H1 (cell line): Measurements from ENCODE around the gene FBXW2. TPM values are rescaled to one million over a fixed set of nuclear protein-coding genes. Genes with fewer than 3 reads are reported as not detected.

Experiments used
- ASH2L ChIP-seq: fragments of 200-600, 300-600 bp; sonication (generic); IDR thresholded peaks from one replicate; pipeline ENCODE4 v1.7.1; 2017; ENCODE audit warnings: low read length
- GTF2F1 ChIP-seq: IDR thresholded peaks from 2 replicates; pipeline ENCODE4 v1.6.1; 2012; ENCODE audit warnings: low read depth, low read length, improper control_type of control experiment, borderline replicate concordance
- PHF8 ChIP-seq: fragments of 200-600 bp; sonication (generic); conservative IDR thresholded peaks from 2 replicates; pipeline ENCODE4 v1.7.1; 2012; ENCODE audit warnings: low read depth, mild to moderate bottlenecking, inconsistent platforms, low read length, moderate library complexity
- POLR2AphosphoS5 ChIP-seq: IDR thresholded peaks from 2 replicates; pipeline ENCODE4 v1.6.1; 2011; ENCODE audit warnings: low read depth, low read length
- RNF2 ChIP-seq: fragments of 200-900, 300-1000 bp; sonication (generic); IDR thresholded peaks from 2 replicates; pipeline ENCODE4 v1.7.1; 2016; ENCODE audit warnings: borderline replicate concordance, low read depth, mild to moderate bottlenecking, antibody characterized with exemption, low read length; ENCODE audit not compliant: poor library complexity, severe bottlenecking; ENCODE audit errors: missing control alignments
- polyA plus RNA-seq, 7 experiments: library from polyadenylated mRNA; depleted of rRNA in 3 of 7; stranded (reverse) in 5 of 7; unstranded in 2 of 7; fragments of >200 nt in 5 of 7; fragments of 200-250 nt in 2 of 7; gene quantifications; 1 replicate in 5 of 7; 2 replicates in 1 of 7; 4 replicates in 1 of 7; pipeline versions ENCODE4 v1.2.1 to v1.2.3, GENCODE V29; 2011 to 2013; ENCODE audit warnings: missing spikeins in 2 of 7, mixed read lengths in 2 of 7
- total RNA-seq: library from RNA; stranded (reverse); fragmentation: NEBNext Ultra II Directional; extraction: Animal tissue kit (Norgen Biotek cat#: 25700); gene quantifications from 2 replicates; pipeline ENCODE4 v1.2.1, GENCODE V29; 2021
- TF ChIP-seq, protein P1 (sequence below): fragments of 300-600 bp; sonication (generic); IDR thresholded peaks from 2 replicates; pipeline ENCODE4 v1.7.1; 2012; ENCODE audit warnings: low read length, moderate library complexity, mild to moderate bottlenecking, inconsistent platforms; ENCODE audit not compliant: insufficient replicate concordance
- TF ChIP-seq, protein P2 (sequence below): IDR thresholded peaks from 2 replicates; pipeline ENCODE4 v1.6.1; 2012; ENCODE audit warnings: inconsistent platforms

FBXW2 gene
- total and polyA plus RNA-seq, 2 of the 8 experiments (the other 6 are each of a cell fraction or from before 2014, with no cell fraction given), result 19.2 to 65.3 TPM

- TF ChIP-seq, protein P1, sequence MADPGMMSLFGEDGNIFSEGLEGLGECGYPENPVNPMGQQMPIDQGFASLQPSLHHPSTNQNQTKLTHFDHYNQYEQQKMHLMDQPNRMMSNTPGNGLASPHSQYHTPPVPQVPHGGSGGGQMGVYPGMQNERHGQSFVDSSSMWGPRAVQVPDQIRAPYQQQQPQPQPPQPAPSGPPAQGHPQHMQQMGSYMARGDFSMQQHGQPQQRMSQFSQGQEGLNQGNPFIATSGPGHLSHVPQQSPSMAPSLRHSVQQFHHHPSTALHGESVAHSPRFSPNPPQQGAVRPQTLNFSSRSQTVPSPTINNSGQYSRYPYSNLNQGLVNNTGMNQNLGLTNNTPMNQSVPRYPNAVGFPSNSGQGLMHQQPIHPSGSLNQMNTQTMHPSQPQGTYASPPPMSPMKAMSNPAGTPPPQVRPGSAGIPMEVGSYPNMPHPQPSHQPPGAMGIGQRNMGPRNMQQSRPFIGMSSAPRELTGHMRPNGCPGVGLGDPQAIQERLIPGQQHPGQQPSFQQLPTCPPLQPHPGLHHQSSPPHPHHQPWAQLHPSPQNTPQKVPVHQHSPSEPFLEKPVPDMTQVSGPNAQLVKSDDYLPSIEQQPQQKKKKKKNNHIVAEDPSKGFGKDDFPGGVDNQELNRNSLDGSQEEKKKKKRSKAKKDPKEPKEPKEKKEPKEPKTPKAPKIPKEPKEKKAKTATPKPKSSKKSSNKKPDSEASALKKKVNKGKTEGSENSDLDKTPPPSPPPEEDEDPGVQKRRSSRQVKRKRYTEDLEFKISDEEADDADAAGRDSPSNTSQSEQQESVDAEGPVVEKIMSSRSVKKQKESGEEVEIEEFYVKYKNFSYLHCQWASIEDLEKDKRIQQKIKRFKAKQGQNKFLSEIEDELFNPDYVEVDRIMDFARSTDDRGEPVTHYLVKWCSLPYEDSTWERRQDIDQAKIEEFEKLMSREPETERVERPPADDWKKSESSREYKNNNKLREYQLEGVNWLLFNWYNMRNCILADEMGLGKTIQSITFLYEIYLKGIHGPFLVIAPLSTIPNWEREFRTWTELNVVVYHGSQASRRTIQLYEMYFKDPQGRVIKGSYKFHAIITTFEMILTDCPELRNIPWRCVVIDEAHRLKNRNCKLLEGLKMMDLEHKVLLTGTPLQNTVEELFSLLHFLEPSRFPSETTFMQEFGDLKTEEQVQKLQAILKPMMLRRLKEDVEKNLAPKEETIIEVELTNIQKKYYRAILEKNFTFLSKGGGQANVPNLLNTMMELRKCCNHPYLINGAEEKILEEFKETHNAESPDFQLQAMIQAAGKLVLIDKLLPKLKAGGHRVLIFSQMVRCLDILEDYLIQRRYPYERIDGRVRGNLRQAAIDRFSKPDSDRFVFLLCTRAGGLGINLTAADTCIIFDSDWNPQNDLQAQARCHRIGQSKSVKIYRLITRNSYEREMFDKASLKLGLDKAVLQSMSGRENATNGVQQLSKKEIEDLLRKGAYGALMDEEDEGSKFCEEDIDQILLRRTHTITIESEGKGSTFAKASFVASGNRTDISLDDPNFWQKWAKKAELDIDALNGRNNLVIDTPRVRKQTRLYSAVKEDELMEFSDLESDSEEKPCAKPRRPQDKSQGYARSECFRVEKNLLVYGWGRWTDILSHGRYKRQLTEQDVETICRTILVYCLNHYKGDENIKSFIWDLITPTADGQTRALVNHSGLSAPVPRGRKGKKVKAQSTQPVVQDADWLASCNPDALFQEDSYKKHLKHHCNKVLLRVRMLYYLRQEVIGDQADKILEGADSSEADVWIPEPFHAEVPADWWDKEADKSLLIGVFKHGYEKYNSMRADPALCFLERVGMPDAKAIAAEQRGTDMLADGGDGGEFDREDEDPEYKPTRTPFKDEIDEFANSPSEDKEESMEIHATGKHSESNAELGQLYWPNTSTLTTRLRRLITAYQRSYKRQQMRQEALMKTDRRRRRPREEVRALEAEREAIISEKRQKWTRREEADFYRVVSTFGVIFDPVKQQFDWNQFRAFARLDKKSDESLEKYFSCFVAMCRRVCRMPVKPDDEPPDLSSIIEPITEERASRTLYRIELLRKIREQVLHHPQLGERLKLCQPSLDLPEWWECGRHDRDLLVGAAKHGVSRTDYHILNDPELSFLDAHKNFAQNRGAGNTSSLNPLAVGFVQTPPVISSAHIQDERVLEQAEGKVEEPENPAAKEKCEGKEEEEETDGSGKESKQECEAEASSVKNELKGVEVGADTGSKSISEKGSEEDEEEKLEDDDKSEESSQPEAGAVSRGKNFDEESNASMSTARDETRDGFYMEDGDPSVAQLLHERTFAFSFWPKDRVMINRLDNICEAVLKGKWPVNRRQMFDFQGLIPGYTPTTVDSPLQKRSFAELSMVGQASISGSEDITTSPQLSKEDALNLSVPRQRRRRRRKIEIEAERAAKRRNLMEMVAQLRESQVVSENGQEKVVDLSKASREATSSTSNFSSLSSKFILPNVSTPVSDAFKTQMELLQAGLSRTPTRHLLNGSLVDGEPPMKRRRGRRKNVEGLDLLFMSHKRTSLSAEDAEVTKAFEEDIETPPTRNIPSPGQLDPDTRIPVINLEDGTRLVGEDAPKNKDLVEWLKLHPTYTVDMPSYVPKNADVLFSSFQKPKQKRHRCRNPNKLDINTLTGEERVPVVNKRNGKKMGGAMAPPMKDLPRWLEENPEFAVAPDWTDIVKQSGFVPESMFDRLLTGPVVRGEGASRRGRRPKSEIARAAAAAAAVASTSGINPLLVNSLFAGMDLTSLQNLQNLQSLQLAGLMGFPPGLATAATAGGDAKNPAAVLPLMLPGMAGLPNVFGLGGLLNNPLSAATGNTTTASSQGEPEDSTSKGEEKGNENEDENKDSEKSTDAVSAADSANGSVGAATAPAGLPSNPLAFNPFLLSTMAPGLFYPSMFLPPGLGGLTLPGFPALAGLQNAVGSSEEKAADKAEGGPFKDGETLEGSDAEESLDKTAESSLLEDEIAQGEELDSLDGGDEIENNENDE, result no peak
- TF ChIP-seq POLR2AphosphoS5 (no peak), PHF8 (no peak), ASH2L (no peak), RNF2 (no peak), GTF2F1 (no peak)
- TF ChIP-seq, protein P2, sequence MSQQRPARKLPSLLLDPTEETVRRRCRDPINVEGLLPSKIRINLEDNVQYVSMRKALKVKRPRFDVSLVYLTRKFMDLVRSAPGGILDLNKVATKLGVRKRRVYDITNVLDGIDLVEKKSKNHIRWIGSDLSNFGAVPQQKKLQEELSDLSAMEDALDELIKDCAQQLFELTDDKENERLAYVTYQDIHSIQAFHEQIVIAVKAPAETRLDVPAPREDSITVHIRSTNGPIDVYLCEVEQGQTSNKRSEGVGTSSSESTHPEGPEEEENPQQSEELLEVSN, result no peak
These were observed 72.8 kb downstream of the FBXW2 start (continued) for GRCh38 chr9:120720404-120720803.
